DND-41 (cell line): ENCODE measurements around the gene MAP3K12.

Experiments
- CTCF ChIP-seq: IDR thresholded peaks from 2 replicates; pipeline ENCODE4 v1.5.1; 2012; ENCODE audit warnings: borderline replicate concordance, low read length, moderate library complexity, mild to moderate bottlenecking; ENCODE audit not compliant: poor library complexity, severe bottlenecking; ENCODE audit errors: extremely low read depth
- EZH2 ChIP-seq: IDR thresholded peaks from 3 replicates; pipeline ENCODE4 v1.6.1; 2012; ENCODE audit warnings: borderline replicate concordance, low read depth, mild to moderate bottlenecking, moderate library complexity, low read length, inconsistent platforms; ENCODE audit not compliant: severe bottlenecking

GRCh38 chr12:53506450-53506785 lies 7.2 kb upstream of the MAP3K12 start:
- TF ChIP-seq CTCF (no peak), EZH2 (no peak)
